GM13977 (cell line): ENCODE measurements around the gene SLC38A6.
A peak's percentile ranks its signal among the peaks of the same experiment; 100 is the strongest.
"Not testable (repeated sequence)": the region's sequence is repeated elsewhere in the genome, so short reads cannot be mapped to it uniquely, and the experiment has no call there.

Source experiments
- DNase-seq: peaks from one replicate; pipeline ENCODE4 v3.0.0; 2012; ENCODE audit warnings: low spot score
- CTCF ChIP-seq: IDR thresholded peaks from 2 replicates; pipeline ENCODE4 v1.5.1; 2012; ENCODE audit warnings: mild to moderate bottlenecking, control low read depth; ENCODE audit not compliant: insufficient read depth; ENCODE audit errors: extremely low read depth, missing control alignments
- in situ Hi-C: fragments of 300-500 bp; cut with MboI; formaldehyde crosslinking; loops from one replicate; pipeline ENCODE4 v1.12.0; 2022; ENCODE audit warnings: low sequenced_read_pairs, low pct_unique_long_range_greater_than_20kb, mixed read lengths, inconsistent platforms; ENCODE audit not compliant: unreplicated experiment

SLC38A6 gene

DNA sequence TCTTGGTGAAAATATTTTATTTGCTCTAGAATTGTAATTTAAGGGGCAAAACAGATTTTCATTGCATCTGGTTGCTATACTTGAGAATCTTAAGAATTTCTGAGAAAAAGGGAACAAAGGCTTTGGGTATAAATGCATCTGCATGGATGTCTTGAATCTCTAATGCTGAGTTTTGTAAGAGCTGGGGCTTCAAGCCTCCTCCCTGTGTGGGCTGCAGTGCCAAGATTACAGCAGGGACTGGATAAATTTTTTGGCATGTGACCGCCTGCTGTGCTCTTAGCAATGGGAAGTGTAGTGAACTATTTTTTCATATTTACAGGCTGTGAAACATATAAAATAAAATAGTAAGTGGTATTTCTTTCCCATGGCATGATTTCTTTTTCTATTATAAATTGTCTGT, 70.0 kb downstream of the SLC38A6 start:
- no peak for DNase-seq
- no peak for TF ChIP-seq CTCF
- in situ Hi-C loops, result no loop called here

- DNase-seq, result no peak
- in situ Hi-C loops, result no loop called here
- TF ChIP-seq CTCF, result no peak
Observed at GRCh38 chr14:61051621-61052020, 70.6 kb downstream of the SLC38A6 start.

- no peak for DNase-seq
- TF ChIP-seq CTCF, result no peak
- in situ Hi-C loops, result no loop called here
Observed at GRCh38 chr14:61063461-61063860, 82.4 kb downstream of the SLC38A6 start.

DNA sequence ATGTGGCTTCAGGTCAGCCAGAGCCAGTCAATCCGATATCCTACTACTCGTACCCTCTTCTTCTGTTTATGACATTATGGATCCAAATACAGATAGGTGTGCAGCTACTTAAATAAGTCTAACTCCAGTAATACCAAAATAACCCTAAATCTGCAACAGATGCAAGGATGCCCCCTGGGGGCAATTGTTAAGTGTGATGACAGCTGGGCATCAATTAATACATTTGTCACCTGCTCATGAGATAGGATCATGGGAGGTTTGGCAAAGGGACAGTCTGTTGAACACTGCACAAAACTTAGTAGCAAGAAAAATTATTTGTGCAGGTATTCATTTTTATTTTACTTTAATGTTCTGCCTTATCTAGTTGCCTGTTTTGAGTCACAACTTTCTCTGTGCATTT, 83.2 kb downstream of the SLC38A6 start:
- DNase-seq, result no peak
- TF ChIP-seq CTCF, result peak; percentile 2
- in situ Hi-C loops, result no loop called here

GRCh38 chr14:61064856-61065255, 83.8 kb downstream of the SLC38A6 start:
- in situ Hi-C loops, result no loop called here
- DNase-seq, result no peak
- no peak for TF ChIP-seq CTCF

GRCh38 chr14:61065656-61066055, 84.6 kb downstream of the SLC38A6 start:
- in situ Hi-C loops, result no loop called here
- DNase-seq, result no peak
- no peak for TF ChIP-seq CTCF

DNA sequence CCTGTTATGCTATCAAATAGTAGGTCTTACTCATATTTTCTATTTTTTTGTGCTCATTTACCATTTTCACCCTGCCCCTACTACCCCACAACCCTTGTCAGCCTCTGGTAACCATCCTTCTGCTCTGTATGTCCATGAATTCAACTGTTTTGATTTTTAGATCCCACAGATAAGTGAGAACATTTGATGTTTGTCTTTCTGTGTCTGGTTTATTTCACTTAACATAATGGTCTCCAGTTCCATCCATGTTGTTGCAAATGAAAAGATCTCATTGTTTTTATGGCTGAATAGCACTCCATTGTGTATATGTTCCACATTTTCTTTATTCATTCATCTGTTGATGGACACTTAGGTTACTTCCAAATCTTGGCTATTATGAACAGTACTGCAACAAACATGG, 91.4 kb downstream of the SLC38A6 start:
- DNase-seq, in situ Hi-C loops: not testable (repeated sequence)

DNA sequence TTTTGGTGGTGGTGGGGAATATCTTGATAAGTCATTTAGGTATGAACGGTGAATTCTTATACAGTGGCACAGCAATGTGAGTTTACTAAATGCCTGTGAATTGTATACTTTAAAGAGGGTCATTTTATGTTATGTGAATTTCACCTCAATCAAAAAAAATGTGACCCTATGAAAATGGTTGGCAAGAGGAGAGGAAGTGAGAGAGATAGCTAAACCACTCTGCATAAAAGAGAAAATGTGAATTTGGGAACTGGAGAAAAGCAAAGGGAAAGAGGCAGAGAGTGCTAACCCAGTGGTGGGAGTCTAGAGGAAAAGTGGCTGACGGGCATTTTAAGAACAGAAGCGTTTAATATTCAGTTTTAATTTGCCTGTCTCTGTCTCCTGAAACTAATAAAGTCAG, 93.8 kb downstream of the SLC38A6 start:
- DNase-seq, result no peak
- TF ChIP-seq CTCF, result no peak
- in situ Hi-C loops, result no loop called here
